Epithelial cell of esophagus (primary cell): ENCODE results near the gene NAP1L5.

ENCODE experiments used
- DNase-seq: peaks from one replicate; pipeline ENCODE4 v3.0.0; 2010; ENCODE audit warnings: low read depth
- H3K4me3 ChIP-seq: 2 replicates; pipeline ENCODE4 v1.5.1; 2011; ENCODE audit warnings: mild to moderate bottlenecking, low read length, control low read depth
- TF ChIP-seq, protein P1 (sequence below): IDR thresholded peaks from 2 replicates; pipeline ENCODE4 v1.5.1; 2011; ENCODE audit warnings: low read depth, mild to moderate bottlenecking, low read length, control low read depth, inconsistent platforms; ENCODE audit not compliant: insufficient read depth; ENCODE audit errors: missing control alignments

NAP1L5 gene

DNA sequence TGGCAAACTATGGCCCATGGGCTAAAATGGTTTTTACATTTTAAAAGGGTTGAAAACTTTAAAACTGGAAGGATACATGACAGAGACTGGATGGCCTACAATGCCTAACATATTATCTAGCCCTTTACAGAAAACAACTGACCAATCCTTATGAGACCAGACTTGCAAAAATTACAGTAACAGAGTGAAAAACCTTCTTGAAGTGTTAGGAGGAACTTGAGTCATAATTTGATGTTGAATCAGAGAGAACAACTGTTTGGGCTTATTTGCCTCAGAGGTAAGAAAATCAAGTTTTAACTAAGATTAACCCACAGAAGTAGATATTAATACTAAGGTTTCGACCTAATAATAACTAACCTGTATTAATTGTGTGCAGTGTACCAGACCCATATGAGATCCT is 12.4 kb upstream of the NAP1L5 start:
- no peak for DNase-seq
- TF ChIP-seq, protein P1, sequence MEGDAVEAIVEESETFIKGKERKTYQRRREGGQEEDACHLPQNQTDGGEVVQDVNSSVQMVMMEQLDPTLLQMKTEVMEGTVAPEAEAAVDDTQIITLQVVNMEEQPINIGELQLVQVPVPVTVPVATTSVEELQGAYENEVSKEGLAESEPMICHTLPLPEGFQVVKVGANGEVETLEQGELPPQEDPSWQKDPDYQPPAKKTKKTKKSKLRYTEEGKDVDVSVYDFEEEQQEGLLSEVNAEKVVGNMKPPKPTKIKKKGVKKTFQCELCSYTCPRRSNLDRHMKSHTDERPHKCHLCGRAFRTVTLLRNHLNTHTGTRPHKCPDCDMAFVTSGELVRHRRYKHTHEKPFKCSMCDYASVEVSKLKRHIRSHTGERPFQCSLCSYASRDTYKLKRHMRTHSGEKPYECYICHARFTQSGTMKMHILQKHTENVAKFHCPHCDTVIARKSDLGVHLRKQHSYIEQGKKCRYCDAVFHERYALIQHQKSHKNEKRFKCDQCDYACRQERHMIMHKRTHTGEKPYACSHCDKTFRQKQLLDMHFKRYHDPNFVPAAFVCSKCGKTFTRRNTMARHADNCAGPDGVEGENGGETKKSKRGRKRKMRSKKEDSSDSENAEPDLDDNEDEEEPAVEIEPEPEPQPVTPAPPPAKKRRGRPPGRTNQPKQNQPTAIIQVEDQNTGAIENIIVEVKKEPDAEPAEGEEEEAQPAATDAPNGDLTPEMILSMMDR: no peak
- H3K4me3 ChIP-seq: no peak overlapping the region

DNA sequence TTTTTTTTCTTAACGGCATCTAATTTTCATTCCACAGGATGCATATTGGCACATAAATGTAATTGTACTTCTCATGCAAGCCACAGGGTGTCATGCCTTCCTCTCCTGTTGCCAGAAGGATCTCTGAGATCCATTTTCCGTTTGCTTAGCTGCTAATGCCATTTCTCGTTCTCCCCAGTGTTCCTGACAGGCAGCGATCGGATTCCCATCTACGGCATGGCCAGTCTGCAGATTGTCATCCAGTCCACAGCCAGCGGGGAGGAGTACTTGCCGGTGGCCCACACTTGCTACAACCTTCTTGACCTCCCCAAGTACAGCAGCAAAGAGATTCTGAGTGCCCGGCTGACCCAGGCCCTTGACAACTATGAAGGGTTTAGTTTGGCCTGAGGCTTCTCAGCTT is 8.9 kb upstream of the NAP1L5 start:
- TF ChIP-seq, protein P1: peak; percentile 61
- DNase-seq: peak; percentile 55
- H3K4me3 ChIP-seq: no peak overlapping the region

DNA sequence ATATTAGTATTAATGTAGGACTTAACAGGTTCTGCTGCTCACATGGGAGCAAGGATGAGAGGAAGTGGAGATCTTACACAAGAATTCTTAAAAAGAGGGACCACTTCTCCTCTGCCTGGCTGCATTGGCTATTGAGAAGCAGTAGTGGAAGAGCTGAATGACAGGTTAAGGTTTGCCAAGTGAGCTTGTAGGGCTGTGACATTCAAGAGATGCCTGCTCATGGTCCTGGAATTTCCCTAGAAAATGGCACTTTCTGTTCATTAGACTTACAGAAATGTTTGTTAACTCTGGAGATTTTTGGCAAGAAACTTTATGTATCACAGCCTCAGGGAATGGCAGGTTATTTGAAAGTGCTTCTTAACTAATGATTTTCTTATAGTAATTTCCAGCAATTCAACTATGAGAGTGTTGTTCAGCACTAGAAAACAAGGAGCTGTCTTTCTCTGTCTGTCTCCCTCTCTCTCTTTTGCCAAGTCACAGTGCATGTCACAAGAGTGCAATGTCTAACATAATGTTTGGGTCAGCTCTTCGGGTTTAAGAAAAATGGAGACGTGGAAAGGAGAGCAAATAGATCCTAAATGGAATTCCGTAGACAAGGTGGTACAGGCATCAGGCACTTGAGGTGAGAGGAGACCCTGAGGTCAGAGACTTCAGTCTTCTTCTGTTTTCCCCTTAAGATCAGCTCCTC is 8.3 kb upstream of the NAP1L5 start:
- TF ChIP-seq, protein P1: no peak
- no peak overlapping the region for H3K4me3 ChIP-seq
- DNase-seq: peak; percentile 12

DNA sequence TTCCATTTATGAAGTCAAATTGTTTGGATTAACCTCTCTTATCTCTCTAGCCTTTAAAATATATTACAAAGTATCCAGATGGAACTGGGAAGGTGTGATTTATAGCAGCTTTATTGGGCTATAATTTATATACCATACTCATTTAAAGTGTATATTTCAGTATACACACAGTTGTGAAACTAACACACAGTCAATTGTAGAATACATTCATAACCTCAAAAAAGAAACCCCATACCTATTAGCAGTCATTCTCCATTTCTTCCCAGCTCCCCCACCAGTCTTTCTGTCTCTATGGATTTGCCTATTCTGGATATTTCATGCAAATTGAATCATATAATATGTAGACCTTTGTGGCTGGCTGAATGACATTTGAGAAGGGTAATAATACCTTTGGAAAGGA is 7.6 kb upstream of the NAP1L5 start:
- TF ChIP-seq, protein P1: no peak
- no peak overlapping the region for H3K4me3 ChIP-seq
- no peak for DNase-seq

DNA sequence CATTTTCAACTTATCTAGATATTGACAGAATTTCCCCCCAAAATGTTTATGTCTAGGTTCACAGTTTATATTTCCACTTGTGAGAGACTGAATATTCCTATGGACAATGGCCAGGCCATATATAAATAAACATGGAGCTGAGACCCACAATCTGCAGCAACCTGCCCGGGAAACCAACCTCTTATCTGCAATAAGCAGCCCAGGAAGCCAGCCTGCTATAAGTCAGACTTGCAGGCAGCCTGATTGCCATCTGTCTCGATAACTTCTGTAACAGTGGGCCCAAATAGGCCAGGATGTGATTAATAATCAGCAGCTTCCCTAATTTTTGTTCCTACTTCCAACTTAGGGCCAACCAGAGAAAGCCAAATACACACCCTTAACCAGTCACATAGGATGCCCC is 5.2 kb upstream of the NAP1L5 start:
- TF ChIP-seq, protein P1: no peak
- no peak for DNase-seq

DNA sequence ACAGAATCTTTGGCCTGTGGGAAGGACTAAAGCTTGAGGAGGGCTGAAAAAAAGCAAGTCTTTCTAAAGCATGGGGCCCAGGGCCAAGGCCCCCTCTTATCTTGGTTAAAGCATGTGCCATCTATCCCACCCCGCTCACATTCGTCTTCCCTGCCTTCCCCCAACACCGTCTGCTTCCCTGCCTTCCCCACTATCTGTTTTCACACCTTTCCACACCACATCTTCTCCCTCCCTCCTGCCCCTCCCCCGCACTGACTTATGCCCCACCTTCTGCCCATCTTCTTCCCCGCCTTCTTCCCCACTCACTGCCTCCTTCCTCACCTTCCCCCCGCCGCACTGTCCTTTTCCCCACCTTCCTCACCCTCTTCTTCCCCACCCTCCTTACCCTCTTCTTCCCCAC is 890 bp upstream of the NAP1L5 start:
- H3K4me3 ChIP-seq: no peak overlapping the region
- DNase-seq: no peak
- TF ChIP-seq, protein P1: no peak

More for the DNA sequence above, 5.2 kb upstream of the NAP1L5 start:
- H3K4me3 ChIP-seq: no peak overlapping the region

DNA sequence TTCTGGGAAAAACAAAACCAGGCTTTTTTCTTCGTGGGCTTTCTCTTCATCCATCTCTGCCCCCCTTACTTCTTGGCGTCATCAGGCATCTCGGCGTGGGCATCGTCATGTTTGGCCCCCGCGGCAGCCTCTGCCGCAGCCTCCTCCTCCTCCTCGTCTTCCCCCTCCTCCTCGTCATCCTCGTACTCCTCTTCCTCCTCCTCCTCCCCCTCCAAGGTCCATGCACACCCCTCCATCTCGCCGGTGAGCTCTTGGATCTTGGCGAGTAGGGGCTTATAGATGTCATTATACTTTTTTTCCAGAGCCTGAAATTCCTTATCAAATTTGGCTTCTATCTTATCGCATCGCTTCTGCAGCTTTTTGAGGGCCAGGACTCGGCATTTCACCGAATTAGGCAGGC is 488 bp downstream of the NAP1L5 start:
- TF ChIP-seq, protein P1: no peak
- peak overlapping the region; percentile 57 for H3K4me3 ChIP-seq
- DNase-seq: no peak
